ENCODE results near the gene PCYT2.

The PCYT2 gene

DNA sequence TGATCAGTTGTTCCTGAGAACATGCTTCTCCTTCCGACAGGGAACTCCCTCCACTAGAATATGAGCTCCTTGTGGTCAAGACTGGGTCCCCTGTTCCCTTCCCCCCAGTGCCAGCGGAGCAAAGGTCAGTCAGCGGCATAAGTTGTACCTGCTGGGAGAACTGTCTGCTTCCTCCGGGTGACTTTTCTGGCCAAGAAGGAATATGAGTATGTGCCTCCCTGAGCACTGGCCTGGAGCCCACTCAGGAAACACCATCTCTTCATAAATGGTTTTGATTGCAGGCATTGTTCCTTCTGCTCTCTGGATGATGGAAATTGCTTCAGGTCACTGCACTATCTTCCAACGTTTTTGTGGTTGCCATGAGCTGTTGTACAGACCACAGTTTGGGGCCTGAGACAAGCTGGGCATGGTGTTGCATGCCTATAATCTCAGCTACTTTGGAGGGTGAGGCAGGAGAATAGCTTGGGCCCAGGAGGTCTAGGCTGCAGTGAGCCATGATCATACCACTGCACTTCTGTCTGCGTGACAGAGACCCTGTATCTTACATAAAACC, 48.0 kb downstream of the PCYT2 start:
- no peak for FAIRE-seq
- DNase-seq (ENCODE audit: extremely low spot score, insufficient read length, low read depth): no peak

DNA sequence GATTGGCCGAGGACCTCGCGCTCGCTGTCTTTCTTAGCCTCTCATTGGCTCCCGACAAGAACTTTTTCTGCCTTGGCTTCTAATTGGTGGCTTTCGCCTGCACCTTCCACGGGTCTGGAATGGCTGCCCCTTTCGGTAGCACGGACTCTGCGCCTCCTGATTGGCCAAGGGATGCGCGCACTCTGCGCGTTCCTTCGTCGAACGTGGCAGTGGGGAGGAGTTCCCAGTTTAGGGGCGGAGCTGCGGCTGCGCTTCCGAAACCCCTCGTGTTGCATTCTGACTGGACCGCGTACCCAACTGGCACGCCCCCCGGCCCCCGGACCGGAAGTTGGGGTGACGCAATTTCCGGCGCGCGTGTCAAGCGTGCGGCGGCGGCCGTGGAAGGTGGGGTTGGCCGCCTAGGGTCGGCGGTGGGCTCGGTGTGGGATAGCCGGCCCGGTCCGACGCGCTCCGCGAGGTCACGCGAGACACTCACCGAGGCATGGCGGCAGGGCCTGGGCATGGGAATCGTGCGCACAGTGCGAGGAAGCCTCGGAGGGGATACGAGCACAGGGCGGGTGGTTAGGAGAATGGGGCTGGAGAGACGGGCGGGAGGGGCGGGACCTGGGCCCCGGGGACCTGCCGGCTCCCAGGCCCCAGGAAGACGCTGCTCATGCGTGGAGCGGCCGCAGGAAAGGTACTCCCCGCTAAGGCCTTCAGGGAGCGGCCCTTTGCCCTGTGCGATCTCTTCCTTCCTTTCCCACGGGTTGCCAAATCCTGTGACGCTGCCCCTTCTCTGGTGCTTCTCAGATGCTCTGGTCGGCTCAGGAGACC, 50.2 kb downstream of the PCYT2 start:
- DNase-seq (ENCODE audit: extremely low spot score, insufficient read length, low read depth) (peak; percentile 96), FAIRE-seq (peak; percentile 100)

DNA sequence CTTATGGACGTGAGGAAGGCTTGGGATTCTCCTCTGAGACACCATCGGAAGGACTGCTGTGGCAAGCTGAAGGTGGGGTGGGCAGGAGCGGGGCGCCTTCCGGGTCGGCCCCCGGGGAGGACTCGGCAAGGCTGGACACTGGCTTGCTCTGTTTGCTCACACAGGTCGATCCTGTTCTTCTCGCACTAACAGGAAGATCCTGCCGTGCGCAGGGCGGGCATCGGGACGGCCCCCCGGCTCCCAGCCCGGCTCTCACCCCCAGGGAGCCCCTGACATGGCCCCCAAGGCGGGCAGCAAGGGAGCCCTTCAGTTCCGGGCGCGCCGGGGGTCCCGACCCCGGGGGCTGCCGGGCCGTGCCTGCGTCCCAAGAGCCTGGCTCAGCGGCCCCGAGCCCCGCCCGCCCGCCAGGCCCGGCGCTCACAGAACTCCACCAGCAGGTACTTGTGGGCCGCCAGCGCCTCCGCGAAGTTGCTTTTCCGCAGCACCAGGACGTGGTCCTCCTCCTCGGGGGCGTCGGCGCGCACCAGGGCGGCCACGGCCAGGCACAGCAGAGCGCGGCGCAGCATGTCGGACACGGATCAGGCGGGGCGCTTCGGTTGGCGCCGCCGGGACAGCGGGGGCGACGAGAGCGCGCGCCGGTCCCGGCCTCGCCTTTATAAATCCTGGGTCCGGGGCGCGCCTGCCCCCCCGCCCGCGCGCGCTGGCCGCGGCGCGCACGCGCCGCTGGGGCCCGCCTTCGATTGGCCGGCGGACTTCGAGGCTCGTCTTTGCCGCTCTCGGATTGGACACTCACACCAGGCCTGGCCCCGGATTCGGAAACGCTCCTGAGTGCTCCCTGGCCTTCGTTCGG, 51.1 kb downstream of the PCYT2 start, which contains the start of gene P4HB:
TSS of gene P4HB (minus strand) at position 630 of the 850 bp plus-strand sequence. CDS start at position 566, 64 bp downstream.
- DNase-seq (ENCODE audit: extremely low spot score, insufficient read length, low read depth) (no peak), FAIRE-seq (no peak)

DNA sequence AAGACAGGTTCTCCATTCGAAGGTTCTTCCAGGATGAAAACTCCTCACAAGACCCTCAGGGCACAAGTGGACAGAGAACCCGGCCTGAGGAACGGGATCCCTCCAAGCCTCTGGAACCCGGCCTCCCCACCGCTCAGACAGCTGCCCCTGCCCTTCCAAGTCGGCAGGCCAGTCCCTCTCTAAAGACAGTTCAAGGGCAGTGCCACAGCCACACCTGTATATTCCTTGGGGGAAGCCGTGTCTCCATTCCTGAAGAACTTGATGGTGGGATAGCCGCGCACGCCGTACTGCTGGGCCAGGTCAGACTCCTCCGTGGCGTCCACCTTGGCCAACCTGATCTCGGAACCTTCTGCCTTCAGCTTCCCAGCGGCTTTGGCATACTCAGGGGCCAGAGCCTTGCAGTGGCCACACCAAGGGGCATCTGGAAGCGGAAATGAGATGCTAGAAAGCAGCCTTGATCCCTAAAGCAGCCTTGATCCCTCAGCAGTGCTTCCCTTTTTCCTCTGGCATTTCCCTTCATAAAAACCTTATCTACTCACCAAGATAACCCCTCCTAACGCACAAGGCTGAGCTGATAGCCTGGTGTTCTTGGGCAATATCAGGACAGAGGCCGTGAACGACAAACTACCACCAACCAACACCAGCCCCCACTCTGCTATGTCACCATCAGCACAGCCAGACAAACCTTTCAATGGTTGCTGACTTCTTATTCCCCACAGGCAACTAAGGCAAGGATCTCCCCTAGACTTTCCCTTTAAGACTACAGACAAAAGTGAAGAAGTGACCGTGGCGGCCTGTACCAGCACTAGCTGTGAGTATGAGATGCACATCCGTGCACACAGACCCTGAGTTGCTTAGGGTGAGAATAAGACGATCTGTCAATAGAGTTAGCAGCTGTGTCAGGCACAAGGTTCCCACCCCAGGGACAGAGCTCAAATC, 52.0 kb downstream of the PCYT2 start:
- no peak for FAIRE-seq
- DNase-seq (ENCODE audit: extremely low spot score, insufficient read length, low read depth): no peak

DNA sequence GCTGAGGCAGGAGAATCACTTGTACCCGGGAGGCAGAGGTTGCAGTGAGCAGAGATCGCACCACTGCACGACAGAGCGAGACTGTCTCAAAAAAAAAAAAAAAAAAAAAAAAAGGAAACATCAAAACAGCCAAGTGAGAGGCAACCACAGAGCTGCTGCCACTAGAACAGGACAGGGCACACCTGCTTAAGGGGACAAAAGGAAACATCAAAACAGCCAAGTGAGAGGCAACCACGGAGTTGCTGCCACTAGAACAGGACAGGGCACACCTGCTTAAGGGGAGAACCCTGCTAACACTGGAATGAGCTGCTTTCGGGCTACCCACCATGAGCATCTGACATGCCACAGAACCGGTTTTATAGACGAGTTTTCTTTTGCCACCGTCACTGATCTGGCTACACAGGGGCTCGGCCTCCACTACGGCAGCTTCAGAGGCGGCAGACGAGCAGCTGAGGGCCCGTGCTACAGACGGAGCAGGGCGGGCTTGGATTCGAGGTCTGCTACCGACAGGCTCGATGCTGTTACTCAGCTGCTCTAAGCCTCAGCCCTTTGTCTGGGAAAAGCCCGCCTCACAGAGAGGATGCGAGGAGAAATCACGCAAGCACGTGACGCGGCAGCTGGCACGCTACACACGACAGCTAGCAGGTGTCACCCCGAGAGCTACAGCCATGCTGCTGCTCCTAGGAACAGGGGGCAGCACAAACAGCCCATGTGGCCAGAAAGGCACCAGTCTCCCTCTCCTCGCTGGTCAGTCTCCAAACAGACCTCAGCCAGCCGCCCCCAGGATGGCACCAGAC, 52.8 kb downstream of the PCYT2 start:
- no peak for DNase-seq (ENCODE audit: extremely low spot score, insufficient read length, low read depth)
- no peak for FAIRE-seq

DNA sequence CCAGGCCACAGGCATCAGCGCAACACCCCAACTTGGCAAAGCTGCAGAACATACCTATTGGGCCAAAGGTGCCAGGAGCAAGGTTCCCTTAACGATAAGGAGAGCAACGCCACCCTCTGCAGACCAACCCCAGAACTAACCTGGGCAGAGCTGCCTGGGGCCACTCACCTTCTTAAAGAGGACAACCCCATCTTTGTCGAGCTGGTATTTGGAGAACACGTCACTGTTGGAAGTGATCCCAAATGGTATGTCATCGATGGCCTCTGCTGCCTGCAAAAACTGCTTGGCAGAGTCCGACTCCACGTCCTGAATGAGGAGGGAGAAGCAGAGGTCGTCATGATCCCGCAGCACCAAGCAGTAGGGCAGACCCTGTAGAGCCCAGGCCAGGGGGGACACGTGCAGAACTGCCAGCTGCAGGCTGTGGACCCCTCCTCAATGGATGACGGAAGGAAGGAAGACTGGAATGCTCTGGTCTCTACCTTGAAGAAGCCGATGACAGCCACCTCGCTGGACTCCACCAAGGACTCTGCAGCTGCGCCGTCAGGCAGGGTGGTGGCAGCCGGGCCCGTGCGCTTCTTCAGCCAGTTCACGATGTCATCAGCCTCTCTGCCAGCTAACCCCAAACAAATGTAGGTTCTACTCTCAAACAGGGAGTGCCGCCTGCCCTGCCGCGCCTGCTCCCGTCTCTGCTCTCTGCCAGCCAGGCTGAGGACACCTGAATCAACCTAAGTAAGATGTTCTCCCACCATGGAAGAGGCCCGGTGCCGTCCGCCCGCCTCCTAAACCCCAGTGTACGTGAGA, 56.0 kb downstream of the PCYT2 start:
- no peak for FAIRE-seq
- no peak for DNase-seq (ENCODE audit: extremely low spot score, insufficient read length, low read depth)

DNA sequence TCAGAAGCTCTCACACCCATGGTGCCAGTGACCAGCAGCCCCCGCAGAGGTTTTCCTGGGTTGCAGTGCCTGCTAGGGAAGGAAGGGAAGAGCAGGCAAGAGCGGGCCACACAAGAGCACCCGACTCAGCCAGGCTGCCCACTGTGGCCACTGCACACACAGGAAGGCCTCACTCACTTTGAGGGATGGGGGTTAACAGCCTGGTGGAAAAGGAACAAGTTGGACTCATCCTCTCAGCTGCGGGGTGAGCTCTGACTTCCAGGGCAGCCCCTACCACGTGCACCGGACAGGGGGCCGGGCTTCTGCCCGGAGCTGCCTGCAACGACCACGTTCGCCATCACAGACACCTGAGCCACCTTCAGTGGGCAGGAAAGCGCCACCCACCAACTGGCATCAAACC, 59.0 kb downstream of the PCYT2 start:
- no peak for DNase-seq (ENCODE audit: extremely low spot score, insufficient read length, low read depth)
- FAIRE-seq: no peak

DNA sequence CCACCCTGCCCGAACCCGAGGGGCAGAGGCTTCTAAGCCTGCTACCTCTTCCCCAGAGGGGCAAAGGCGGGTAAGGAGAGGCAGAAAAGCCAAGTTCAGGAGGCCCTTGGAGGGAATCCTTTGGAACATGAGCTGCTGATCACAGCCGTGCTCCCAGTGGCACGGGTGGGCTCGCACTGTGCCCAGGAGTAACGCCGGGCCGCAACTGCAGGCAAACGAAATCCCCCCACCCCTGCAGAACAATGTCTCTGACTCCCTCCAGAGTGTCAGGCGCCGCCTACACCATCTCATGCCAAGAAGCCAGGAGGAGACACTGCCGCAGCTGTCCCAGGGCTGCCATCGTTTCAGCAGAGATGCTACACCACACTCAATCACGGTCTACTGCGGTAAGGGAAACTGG, 59.8 kb downstream of the PCYT2 start:
- DNase-seq (ENCODE audit: extremely low spot score, insufficient read length, low read depth) (no peak), FAIRE-seq (no peak)
